GM12878 (cell line): ENCODE results near the gene BCAP31. TPM values are rescaled to one million over a fixed set of nuclear protein-coding genes. Genes with fewer than 3 reads are reported as not detected.

Experiments used
- ATAC-seq: fragments of 200-7000 bp; cut with Tn5 transposase; 3 replicates; pipeline ENCODE4 v1.9.1; 2020; ENCODE audit warnings: mild to moderate bottlenecking, moderate library complexity
- BruUV-seq: library from RNA; stranded (reverse); fragments of 400-500 nt; replicated peaks from 2 replicates; lab custom pipeline; 2021; lab: Mats Ljungman, UMichigan
- CTCF ChIA-PET: fragments of 300-600 bp; sonication (Branson Sonifier 250); formaldehyde crosslinking; extraction: SDS; loops from one replicate; lab custom pipeline; 2021; ENCODE audit warnings: inconsistent platforms; lab: Yijun Ruan, JAX
- POLR2A ChIA-PET: fragments of 350-600 bp; formaldehyde crosslinking; extraction: SDS; loops from one replicate; lab custom pipeline; 2021; ENCODE audit warnings: inconsistent platforms; lab: Charles Lee
- RAD21 ChIA-PET: fragments of 300-600 bp; sonication (Branson Sonifier 250); formaldehyde crosslinking; loops from one replicate; lab custom pipeline; 2023; ENCODE audit warnings: antibody characterized with exemption; ENCODE audit not compliant: unreplicated experiment; lab: Charles Lee
- SMC1A ChIA-PET: fragments of 300-600 bp; sonication (Branson Sonifier 250); formaldehyde crosslinking; loops from one replicate; lab custom pipeline; 2023; ENCODE audit not compliant: unreplicated experiment, uncharacterized antibody; lab: Charles Lee
- DNase-seq: peaks from one replicate; pipeline ENCODE4 v3.0.0-alpha.2; 2011; ENCODE audit warnings: low read depth, low spot score
- FAIRE-seq: peaks from 3 replicates; lab custom pipeline; 2011; peaks lifted over from hg19 to GRCh38; lab: Jason Lieb, UNC
- H2AFZ ChIP-seq: 2 replicates; pipeline ENCODE4 v1.6.0; 2011; ENCODE audit warnings: low read depth, low read length, control low read depth; ENCODE audit not compliant: control insufficient read depth
- H3K27ac ChIP-seq: 2 replicates; pipeline ENCODE4 v1.5.1; 2011; ENCODE audit warnings: control low read depth; ENCODE audit not compliant: control insufficient read depth, insufficient read depth
- H3K27me3 ChIP-seq, 2 experiments: replicated peaks in 1 of 2; 2 replicates each; pipeline versions ENCODE4 v1.6.0 to v1.6.1; 2011; ENCODE audit warnings: low read length in 1 of 2; ENCODE audit not compliant: control insufficient read depth in 2 of 2, insufficient read depth in 2 of 2
- H3K36me3 ChIP-seq, 2 experiments: 2 replicates each; pipeline ENCODE4 v1.5.1; 2011; ENCODE audit warnings: low read length in 1 of 2; ENCODE audit not compliant: control insufficient read depth in 2 of 2, insufficient read depth in 2 of 2
- H3K4me1 ChIP-seq: 2 replicates; pipeline ENCODE4 v1.6.1; 2011; ENCODE audit warnings: mild to moderate bottlenecking, low read length, moderate library complexity, mixed read lengths; ENCODE audit not compliant: control insufficient read depth, insufficient read depth
- H3K4me2 ChIP-seq: 2 replicates; pipeline ENCODE4 v1.6.0; 2011; ENCODE audit warnings: control low read depth; ENCODE audit not compliant: control insufficient read depth, insufficient read depth
- H3K4me3 ChIP-seq: fragments of 200-600 bp; sonication (generic); 2 replicates; pipeline ENCODE4 v1.5.1; 2016
- H3K79me2 ChIP-seq: 2 replicates; pipeline ENCODE4 v1.6.0; 2011; ENCODE audit warnings: low read length; ENCODE audit not compliant: control insufficient read depth, insufficient read depth
- H3K9ac ChIP-seq: 2 replicates; pipeline ENCODE4 v1.8.0; 2011; ENCODE audit warnings: low read length, control low read depth, mixed read lengths; ENCODE audit not compliant: control insufficient read depth, insufficient read depth
- H3K9me3 ChIP-seq: replicated peaks from 3 replicates; pipeline ENCODE4 v1.5.1; 2011; ENCODE audit warnings: mild to moderate bottlenecking, low read length; ENCODE audit not compliant: control insufficient read depth, insufficient read depth
- H4K20me1 ChIP-seq: 2 replicates; pipeline ENCODE4 v1.6.0; 2011; ENCODE audit not compliant: control insufficient read depth, insufficient read depth
- CREB1 ChIP-seq: IDR thresholded peaks from 2 replicates; pipeline ENCODE4 v1.6.1; 2012; ENCODE audit warnings: low read depth, mild to moderate bottlenecking, inconsistent platforms
- NFXL1 ChIP-seq: fragments of 450-650 bp; IDR thresholded peaks from 2 replicates; pipeline ENCODE4 v1.6.1; 2017; ENCODE audit warnings: antibody characterized with exemption, mild to moderate bottlenecking, borderline replicate concordance
- POLR2A ChIP-seq: IDR thresholded peaks from 2 replicates; pipeline ENCODE4 v1.6.1; 2011; ENCODE audit warnings: low read depth, mild to moderate bottlenecking, low read length
- RAD21 ChIP-seq: IDR thresholded peaks from 2 replicates; pipeline ENCODE4 v1.6.1; 2011; ENCODE audit warnings: mild to moderate bottlenecking, low read depth, low read length, moderate library complexity; ENCODE audit not compliant: insufficient read depth
- RBBP5 ChIP-seq: fragments of 200-600 bp; sonication (generic); conservative IDR thresholded peaks from 2 replicates; pipeline ENCODE4 v1.6.1; 2016
- RFX5 ChIP-seq: IDR thresholded peaks from 2 replicates; pipeline ENCODE4 v1.6.1; 2011; ENCODE audit warnings: low read depth, low read length, improper control_type of control experiment
- SIX5 ChIP-seq: IDR thresholded peaks from 2 replicates; pipeline ENCODE4 v1.6.1; 2011; ENCODE audit warnings: mild to moderate bottlenecking, low read depth, low read length, moderate library complexity; ENCODE audit not compliant: severe bottlenecking
- SMC3 ChIP-seq: IDR thresholded peaks from 2 replicates; pipeline ENCODE4 v1.6.1; 2011; ENCODE audit warnings: low read length, improper control_type of control experiment, borderline replicate concordance
- TCF3 ChIP-seq: IDR thresholded peaks from 2 replicates; pipeline ENCODE4 v1.6.1; 2012; ENCODE audit warnings: low read depth, mild to moderate bottlenecking, low read length, borderline replicate concordance; ENCODE audit not compliant: insufficient read depth
- ZZZ3 ChIP-seq: IDR thresholded peaks from 2 replicates; pipeline ENCODE4 v1.6.1; 2011; ENCODE audit warnings: low read depth; ENCODE audit not compliant: control insufficient read depth, insufficient read length
- WGBS: methylation state at CpG from one replicate; pipeline ENCODE4 v1.1.6; 2016; ENCODE audit warnings: low lambda C conversion rate; ENCODE audit not compliant: insufficient replicate concordance, insufficient coverage; ENCODE audit errors: missing lambda C conversion rate; 5-methylcytosine and 5-hydroxymethylcytosine counted together
- in situ Hi-C: fragments of 300-500 bp; cut with MboI; formaldehyde crosslinking; loops from 9 replicates; pipeline ENCODE4 v1.14.3; 2018; ENCODE audit warnings: mixed read lengths
- intact Hi-C: fragments of 100-400 bp; cut with micrococcal nuclease; formaldehyde crosslinking; loops from one replicate; pipeline ENCODE4 v1.14.2; 2022; ENCODE audit not compliant: unreplicated experiment
- polyA plus RNA-seq, 11 experiments: library from polyadenylated mRNA; depleted of rRNA in 4 of 11; unstranded in 6 of 11; stranded (reverse) in 5 of 11; fragments of >200 nt; fragmentation: Nextera tagmentation in 4 of 11; fragmentation: Illumina TruSeq in 1 of 11; extraction: Ambion mirVana in 4 of 11; extraction: Trizol in 1 of 11; gene quantifications; 1 replicate in 1 of 11; 2 replicates in 10 of 11; pipeline versions ENCODE4 v1.2.1 to v1.2.3, GENCODE V29; 2011 to 2016; ENCODE audit warnings: inconsistent platforms in 2 of 11, missing spikeins in 2 of 11, low read depth in 1 of 11
- total RNA-seq, 4 experiments: library from RNA; depleted of rRNA in 3 of 4; stranded (reverse); fragments of >200 nt in 3 of 4; fragmentation: Illumina TruSeq in 1 of 4; extraction: Trizol in 1 of 4; gene quantifications; 2 replicates each; pipeline versions ENCODE4 v1.2.1 to v1.2.3, GENCODE V29; 2013 to 2021
- TF ChIP-seq, protein P1 (sequence below): IDR thresholded peaks from 2 replicates; pipeline ENCODE4 v1.6.1; 2012; ENCODE audit warnings: low read depth, low read length, improper control_type of control experiment
- TF ChIP-seq, protein P2 (sequence below), 3 experiments: IDR thresholded peaks in 2 of 3; conservative IDR thresholded peaks in 1 of 3; 2 replicates each; pipeline ENCODE4 v1.5.1; 2011; ENCODE audit warnings: low read depth in 3 of 3, low read length in 3 of 3, mild to moderate bottlenecking in 3 of 3, control low read depth in 2 of 3, moderate library complexity in 2 of 3, inconsistent platforms in 1 of 3, mixed read lengths in 1 of 3; ENCODE audit not compliant: control insufficient read depth in 2 of 3, insufficient read depth in 1 of 3; ENCODE audit errors: extremely low read depth in 1 of 3

Gene BCAP31
- total and polyA plus RNA-seq, 10 of the 15 experiments (the other 5 are each of a cell fraction or from before 2014, with no cell fraction given) = 63.1 to 246 (median 95.6) TPM

DNA sequence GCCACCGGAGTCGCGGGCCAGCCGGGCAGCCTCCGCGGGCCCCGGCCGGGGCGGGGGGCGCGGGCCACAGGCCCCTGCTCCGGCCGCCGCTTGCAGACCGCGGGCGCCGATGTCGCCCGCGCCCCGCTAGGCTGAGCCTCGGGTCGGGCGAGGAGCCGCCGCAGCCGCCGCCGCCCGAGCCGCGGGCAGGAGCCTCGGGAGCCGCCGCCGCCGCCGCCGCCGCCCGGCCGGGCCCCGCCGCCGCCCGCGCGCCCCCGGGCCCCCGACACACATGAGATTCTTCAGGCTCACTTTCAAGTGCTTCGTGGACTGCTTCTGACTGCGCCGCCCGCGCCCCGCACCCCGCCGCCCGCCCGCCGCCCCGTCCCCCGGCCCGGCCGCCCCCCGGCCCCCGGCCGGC is 36.1 kb downstream of the BCAP31 start:
- TF ChIP-seq NFXL1 = no peak
- TF ChIP-seq RBBP5 = no peak
- TF ChIP-seq, all 136 proteins: peak for 0
- no peaks in the 10 kb centered on the region for H3K27me3 ChIP-seq
- H3K4me1 ChIP-seq = no peaks in the 10 kb centered on the region
- no peak overlapping the region for H3K4me3 ChIP-seq
- no peaks in the 10 kb centered on the region for H3K36me3 ChIP-seq
- ChIA-PET CTCF (no interaction called here), POLR2A (no interaction called here), SMC1A (no interaction called here), RAD21 (interaction anchor here (1.1 kb wide), 1 partner anchor 74 kb away, joined by 3 read pairs; no protein-coding TSS in a partner anchor)
- intact Hi-C loops = no loop called here
- H2AFZ ChIP-seq = no peak overlapping the region
- no peaks in the 10 kb centered on the region for H4K20me1 ChIP-seq
- H3K27ac ChIP-seq = no peak overlapping the region
- FAIRE-seq (no peak), DNase-seq (no peak), ATAC-seq (no peak)
- no CpG with 5 or more reads among the region's 69 CpGs for WGBS
- no TSS peak for BruUV-seq
- H3K79me2 ChIP-seq = no peaks in the 10 kb centered on the region
- no peaks in the 10 kb centered on the region; the same call in 2 of the 3 replicates for H3K9me3 ChIP-seq
- in situ Hi-C loops = no loop called here
- H3K9ac ChIP-seq = no peak overlapping the region
- H3K4me2 ChIP-seq = no peak overlapping the region

DNA sequence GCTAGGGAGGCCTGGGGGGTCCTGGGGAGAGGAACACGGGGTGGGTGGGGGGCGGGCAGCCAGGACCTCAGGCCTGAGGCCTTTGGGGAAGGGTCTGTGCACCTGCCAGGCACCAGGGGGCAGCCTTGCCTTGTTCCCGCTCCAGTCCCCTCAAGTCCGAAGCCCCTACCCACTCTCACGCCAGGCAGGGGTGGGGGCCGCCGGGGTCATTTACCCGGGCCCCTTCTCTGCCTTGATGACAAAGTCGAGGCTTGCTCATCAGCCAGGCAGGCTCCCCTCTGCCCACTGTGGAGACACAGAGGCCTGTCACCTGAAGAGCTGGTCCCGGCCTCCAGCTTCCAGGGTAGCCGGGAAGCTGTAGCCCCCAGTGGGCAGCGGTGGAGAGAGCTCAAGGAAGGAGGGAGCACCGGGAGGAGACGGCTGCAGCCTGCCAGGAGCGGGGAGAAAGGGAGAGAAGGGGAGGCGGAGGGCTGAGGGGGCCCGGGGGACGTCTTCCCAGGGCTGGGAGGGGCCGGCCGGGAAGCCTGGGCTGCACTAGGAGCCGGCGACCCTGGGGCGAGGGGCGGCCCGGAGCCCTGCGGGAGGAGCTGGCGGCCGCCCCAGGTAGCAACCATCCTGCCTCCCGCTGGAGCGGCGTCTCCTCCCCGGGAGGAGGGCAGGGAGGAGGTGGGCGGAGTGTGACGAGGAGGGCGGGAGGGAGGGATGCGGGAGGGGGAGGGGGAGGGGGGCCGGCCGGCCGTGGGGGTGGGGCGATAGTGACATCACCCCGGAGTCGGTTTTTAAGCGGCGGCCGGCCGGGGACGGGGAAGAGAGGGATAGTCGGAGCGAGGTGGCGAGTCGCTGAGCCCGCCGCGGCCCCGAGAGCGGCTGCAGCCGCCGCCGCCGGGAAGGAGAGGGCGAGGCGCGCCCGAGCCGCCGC is 36.8 kb downstream of the BCAP31 start, which contains the start of gene SLC6A8:
SLC6A8 (plus strand) TSS at position 806 of the 919 bp plus-strand sequence. CDS start 649 bp downstream, outside the sequence.
- no TSS peak for BruUV-seq
- H3K9me3 ChIP-seq = no peaks in the 10 kb centered on the region; the same call in 2 of the 3 replicates
- WGBS = 33% methylated on average over 12 of the region's 66 CpGs
- ChIA-PET CTCF (interaction anchor here (1.4 to 1.6 kb wide), 2 partner anchors 35 to 76 kb away, joined by 3 read pairs; partner anchors contain the start of gene PLXNB3), RAD21 (interaction anchor here (1.0 to 1.5 kb wide), 4 partner anchors 36 to 238 kb away, joined by 3 to 4 read pairs (median 3); partner anchors contain the start of genes BCAP31, IDH3G and SSR4), SMC1A (no interaction called here), POLR2A (no interaction called here)
- no peaks in the 10 kb centered on the region for H3K27me3 ChIP-seq
- ATAC-seq (peak; percentile 65), DNase-seq (no peak), FAIRE-seq (no peak)
- H3K79me2 ChIP-seq = no peaks in the 10 kb centered on the region
- in situ Hi-C loops (no loop called here), intact Hi-C loops (no loop called here)
- no peak within 1 kb of the TSS for H3K4me3 ChIP-seq
- no peak within 1 kb of the TSS for H2AFZ ChIP-seq
- H3K4me2 ChIP-seq = no peak within 1 kb of the TSS
- H3K27ac ChIP-seq = no peak within 1 kb of the TSS
- no peaks in the 10 kb centered on the region for H3K36me3 ChIP-seq
- no peaks in the 10 kb centered on the region for H3K4me1 ChIP-seq
- H3K9ac ChIP-seq = no peak within 1 kb of the TSS
- H4K20me1 ChIP-seq = no peaks in the 10 kb centered on the region
- no peak for TF ChIP-seq TCF3
- TF ChIP-seq RFX5 = no peak
- no peak for TF ChIP-seq ZZZ3
- TF ChIP-seq, protein P1, sequence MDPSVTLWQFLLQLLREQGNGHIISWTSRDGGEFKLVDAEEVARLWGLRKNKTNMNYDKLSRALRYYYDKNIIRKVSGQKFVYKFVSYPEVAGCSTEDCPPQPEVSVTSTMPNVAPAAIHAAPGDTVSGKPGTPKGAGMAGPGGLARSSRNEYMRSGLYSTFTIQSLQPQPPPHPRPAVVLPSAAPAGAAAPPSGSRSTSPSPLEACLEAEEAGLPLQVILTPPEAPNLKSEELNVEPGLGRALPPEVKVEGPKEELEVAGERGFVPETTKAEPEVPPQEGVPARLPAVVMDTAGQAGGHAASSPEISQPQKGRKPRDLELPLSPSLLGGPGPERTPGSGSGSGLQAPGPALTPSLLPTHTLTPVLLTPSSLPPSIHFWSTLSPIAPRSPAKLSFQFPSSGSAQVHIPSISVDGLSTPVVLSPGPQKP = no peak
- TF ChIP-seq RAD21 = 0 out of 2 replicates have a peak, but pooled peaks have one; percentile 24
- peak; percentile 18; the same call in 1 of the 2 replicates for TF ChIP-seq SMC3
- TF ChIP-seq CREB1 = no peak
- TF ChIP-seq POLR2A = no peak
- TF ChIP-seq, protein P2, sequence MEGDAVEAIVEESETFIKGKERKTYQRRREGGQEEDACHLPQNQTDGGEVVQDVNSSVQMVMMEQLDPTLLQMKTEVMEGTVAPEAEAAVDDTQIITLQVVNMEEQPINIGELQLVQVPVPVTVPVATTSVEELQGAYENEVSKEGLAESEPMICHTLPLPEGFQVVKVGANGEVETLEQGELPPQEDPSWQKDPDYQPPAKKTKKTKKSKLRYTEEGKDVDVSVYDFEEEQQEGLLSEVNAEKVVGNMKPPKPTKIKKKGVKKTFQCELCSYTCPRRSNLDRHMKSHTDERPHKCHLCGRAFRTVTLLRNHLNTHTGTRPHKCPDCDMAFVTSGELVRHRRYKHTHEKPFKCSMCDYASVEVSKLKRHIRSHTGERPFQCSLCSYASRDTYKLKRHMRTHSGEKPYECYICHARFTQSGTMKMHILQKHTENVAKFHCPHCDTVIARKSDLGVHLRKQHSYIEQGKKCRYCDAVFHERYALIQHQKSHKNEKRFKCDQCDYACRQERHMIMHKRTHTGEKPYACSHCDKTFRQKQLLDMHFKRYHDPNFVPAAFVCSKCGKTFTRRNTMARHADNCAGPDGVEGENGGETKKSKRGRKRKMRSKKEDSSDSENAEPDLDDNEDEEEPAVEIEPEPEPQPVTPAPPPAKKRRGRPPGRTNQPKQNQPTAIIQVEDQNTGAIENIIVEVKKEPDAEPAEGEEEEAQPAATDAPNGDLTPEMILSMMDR (IDR thresholded peaks at IDR 0.05 in 2 of 3, conservative IDR thresholded peaks at IDR 0.05 in 1 of 3; ENCODE audit: control insufficient read depth in 2 of 3, extremely low read depth in 1 of 3, insufficient read depth in 1 of 3, low read depth in 3 of 3, low read length in 3 of 3) = peak in 2 of 3 experiments; percentile 28 to 41; a peak in 3 of 6 replicates
- TF ChIP-seq SIX5 = no peak
